KMS-11 (cell line): ENCODE results near the gene MAMDC2.

Experiments used
- H2AFZ ChIP-seq: fragments of 200-600 bp; sonication (generic); 2 replicates; pipeline ENCODE4 v1.6.1; 2016; ENCODE audit warnings: antibody characterized with exemption, mixed run types, low read depth
- H3K27ac ChIP-seq: fragments of 200-600 bp; sonication (generic); 2 replicates; pipeline ENCODE4 v1.6.1; 2016; ENCODE audit warnings: mild to moderate bottlenecking, mixed run types
- H3K27me3 ChIP-seq: fragments of 200-600 bp; sonication (generic); 2 replicates; pipeline ENCODE4 v1.6.1; 2017; ENCODE audit warnings: mild to moderate bottlenecking, low read depth, mixed run types, moderate library complexity; ENCODE audit not compliant: insufficient read depth
- H3K36me3 ChIP-seq: fragments of 200-600 bp; sonication (generic); 2 replicates; pipeline ENCODE4 v1.6.1; 2017; ENCODE audit warnings: mild to moderate bottlenecking, mixed run types; ENCODE audit not compliant: insufficient read depth
- H3K4me1 ChIP-seq: fragments of 200-600 bp; sonication (generic); 2 replicates; pipeline ENCODE4 v1.6.1; 2016; ENCODE audit warnings: mild to moderate bottlenecking, low read depth, mixed run types; ENCODE audit not compliant: poor library complexity, severe bottlenecking
- H3K4me2 ChIP-seq: fragments of 200-600 bp; sonication (generic); 2 replicates; pipeline ENCODE4 v1.7.0; 2016; ENCODE audit warnings: mild to moderate bottlenecking, mixed run types
- H3K4me3 ChIP-seq: fragments of 200-600 bp; sonication (generic); IDR thresholded peaks from 2 replicates; pipeline ENCODE4 v1.6.1; 2017; ENCODE audit warnings: low read depth, low read length, mixed read lengths; ENCODE audit not compliant: insufficient read depth
- H3K79me2 ChIP-seq: fragments of 200-600 bp; sonication (generic); 2 replicates; pipeline ENCODE4 v1.6.1; 2016; ENCODE audit warnings: low read depth, mixed run types; ENCODE audit not compliant: insufficient read depth
- H3K9ac ChIP-seq: fragments of 200-600 bp; sonication (generic); 2 replicates; pipeline ENCODE4 v1.6.1; 2016; ENCODE audit warnings: mild to moderate bottlenecking, mixed run types
- H4K20me1 ChIP-seq: fragments of 200-600 bp; sonication (generic); 2 replicates; pipeline ENCODE4 v1.6.1; 2016; ENCODE audit warnings: mild to moderate bottlenecking, mixed run types; ENCODE audit not compliant: insufficient read depth
- TF ChIP-seq, protein P1 (sequence below): fragments of 200-600 bp; sonication (generic); conservative IDR thresholded peaks from 2 replicates; pipeline ENCODE4 v1.6.1; 2017; ENCODE audit warnings: low read depth, mild to moderate bottlenecking, antibody characterized with exemption, low read length, moderate library complexity, mixed read lengths

Gene MAMDC2

DNA sequence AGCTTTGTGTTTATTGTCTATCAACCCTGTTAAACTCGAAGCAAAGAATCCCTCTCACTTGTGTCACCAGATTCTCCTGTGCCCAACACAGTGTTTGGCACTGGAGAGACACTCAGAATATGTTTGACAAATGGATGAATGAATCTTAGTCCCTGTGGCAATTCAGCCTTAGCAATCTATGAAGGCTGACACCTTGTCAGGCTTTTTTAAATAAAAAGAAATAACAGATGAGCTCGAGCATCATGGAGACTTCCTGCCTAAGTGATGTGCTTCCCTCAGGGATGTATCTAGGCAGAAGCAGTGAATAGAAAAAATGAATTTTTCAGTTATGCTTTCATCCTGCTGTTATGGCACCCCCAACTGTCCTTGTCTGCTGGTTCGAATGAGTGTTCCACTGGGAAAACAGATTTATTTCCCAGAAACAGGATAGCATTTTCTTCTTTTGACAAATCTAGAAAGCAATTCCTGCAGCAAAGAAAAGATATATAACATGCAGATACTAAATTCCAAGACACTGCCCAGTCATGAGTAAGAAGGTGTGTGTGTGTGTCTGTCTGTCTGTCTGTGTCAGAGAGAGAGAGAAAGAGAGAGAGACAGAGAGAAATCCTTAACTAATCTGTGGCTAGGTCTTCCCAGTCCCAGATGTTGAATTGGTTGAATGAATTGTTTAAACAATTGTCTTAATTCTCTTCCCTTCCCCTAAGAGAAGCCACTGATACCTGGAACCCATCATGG, 16.7 kb downstream of the MAMDC2 start:
- Histone ChIP-seq H3K27me3 (no peaks in the 10 kb centered on the region), H3K27ac (no peak overlapping the region), H3K9ac (no peak overlapping the region), H3K4me1 (no peaks in the 10 kb centered on the region), H3K4me3 (no peak overlapping the region), H3K79me2 (no peaks in the 10 kb centered on the region), H3K36me3 (no peaks in the 10 kb centered on the region), H2AFZ (no peak overlapping the region), H3K4me2 (no peak overlapping the region), H4K20me1 (no peaks in the 10 kb centered on the region)
- TF ChIP-seq, protein P1, sequence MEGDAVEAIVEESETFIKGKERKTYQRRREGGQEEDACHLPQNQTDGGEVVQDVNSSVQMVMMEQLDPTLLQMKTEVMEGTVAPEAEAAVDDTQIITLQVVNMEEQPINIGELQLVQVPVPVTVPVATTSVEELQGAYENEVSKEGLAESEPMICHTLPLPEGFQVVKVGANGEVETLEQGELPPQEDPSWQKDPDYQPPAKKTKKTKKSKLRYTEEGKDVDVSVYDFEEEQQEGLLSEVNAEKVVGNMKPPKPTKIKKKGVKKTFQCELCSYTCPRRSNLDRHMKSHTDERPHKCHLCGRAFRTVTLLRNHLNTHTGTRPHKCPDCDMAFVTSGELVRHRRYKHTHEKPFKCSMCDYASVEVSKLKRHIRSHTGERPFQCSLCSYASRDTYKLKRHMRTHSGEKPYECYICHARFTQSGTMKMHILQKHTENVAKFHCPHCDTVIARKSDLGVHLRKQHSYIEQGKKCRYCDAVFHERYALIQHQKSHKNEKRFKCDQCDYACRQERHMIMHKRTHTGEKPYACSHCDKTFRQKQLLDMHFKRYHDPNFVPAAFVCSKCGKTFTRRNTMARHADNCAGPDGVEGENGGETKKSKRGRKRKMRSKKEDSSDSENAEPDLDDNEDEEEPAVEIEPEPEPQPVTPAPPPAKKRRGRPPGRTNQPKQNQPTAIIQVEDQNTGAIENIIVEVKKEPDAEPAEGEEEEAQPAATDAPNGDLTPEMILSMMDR: no peak

DNA sequence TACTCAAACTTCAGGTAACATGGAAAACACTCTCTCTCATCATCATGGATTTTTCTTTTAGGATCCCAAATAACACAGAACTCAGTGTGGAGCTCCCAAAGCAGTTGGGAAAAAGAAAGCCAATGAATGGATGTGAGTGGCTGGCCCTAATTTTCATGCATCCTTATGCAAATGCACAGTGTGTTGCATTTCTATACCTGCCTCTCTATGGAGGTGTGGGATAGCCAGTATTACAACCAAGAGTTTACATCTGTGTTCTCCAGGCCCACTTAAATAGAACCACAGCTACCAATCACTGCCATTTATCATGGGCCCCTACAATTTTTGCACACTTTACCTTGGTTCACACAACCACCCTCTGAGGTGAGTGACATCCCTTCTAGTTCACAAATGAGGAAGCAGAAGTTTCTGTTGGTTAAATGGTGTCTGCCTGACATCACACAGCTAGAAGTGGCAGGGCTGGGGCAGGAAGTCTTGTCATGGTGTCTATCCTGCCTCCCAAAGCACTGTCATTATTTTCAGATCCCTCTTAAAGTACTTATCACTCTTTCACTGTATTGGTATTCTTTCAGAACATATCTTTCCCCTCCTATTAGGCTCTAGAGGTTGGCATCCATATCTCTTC, 17.3 kb downstream of the MAMDC2 start:
- no peaks in the 10 kb centered on the region for H3K79me2 ChIP-seq
- H3K4me2 ChIP-seq: no peak overlapping the region
- H3K4me1 ChIP-seq: no peaks in the 10 kb centered on the region
- no peak overlapping the region for H3K9ac ChIP-seq
- no peak overlapping the region for H3K27ac ChIP-seq
- no peak overlapping the region for H3K4me3 ChIP-seq
- no peak overlapping the region for H2AFZ ChIP-seq
- H4K20me1 ChIP-seq: no peaks in the 10 kb centered on the region
- no peaks in the 10 kb centered on the region for H3K27me3 ChIP-seq
- TF ChIP-seq, protein P1: no peak
- H3K36me3 ChIP-seq: no peaks in the 10 kb centered on the region

- TF ChIP-seq, protein P1: no peak
Observed at GRCh38 chr9:70061776-70062175, 18.1 kb downstream of the MAMDC2 start.

GRCh38 chr9:70064496-70064895, 20.8 kb downstream of the MAMDC2 start:
- H3K27me3 ChIP-seq: no peaks in the 10 kb centered on the region
- TF ChIP-seq, protein P1: no peak
- H3K36me3 ChIP-seq: no peaks in the 10 kb centered on the region
- H3K27ac ChIP-seq: no peak overlapping the region
- H3K79me2 ChIP-seq: no peaks in the 10 kb centered on the region
- no peak overlapping the region for H3K4me2 ChIP-seq
- no peaks in the 10 kb centered on the region for H3K4me1 ChIP-seq
- H3K9ac ChIP-seq: no peak overlapping the region
- no peak overlapping the region for H2AFZ ChIP-seq
- H4K20me1 ChIP-seq: no peaks in the 10 kb centered on the region
- H3K4me3 ChIP-seq: no peak overlapping the region

More at GRCh38 chr9:70061776-70062175, 18.1 kb downstream of the MAMDC2 start:
- no peak overlapping the region for H3K4me3 ChIP-seq
- H3K79me2 ChIP-seq: no peaks in the 10 kb centered on the region
- H3K36me3 ChIP-seq: no peaks in the 10 kb centered on the region
- no peak overlapping the region for H2AFZ ChIP-seq
- H3K27me3 ChIP-seq: no peaks in the 10 kb centered on the region
- no peaks in the 10 kb centered on the region for H3K4me1 ChIP-seq
- no peak overlapping the region for H3K4me2 ChIP-seq
- no peak overlapping the region for H3K27ac ChIP-seq
- H4K20me1 ChIP-seq: no peaks in the 10 kb centered on the region
- H3K9ac ChIP-seq: no peak overlapping the region
